ENCODE results near the gene OR10K1. TPM values are rescaled to one million over a fixed set of nuclear protein-coding genes. Genes with fewer than 3 reads are reported as not detected.

The OR10K1 gene
- total and polyA plus RNA-seq, 10 of the 15 experiments (the other 5 are each of a cell fraction or from before 2014, with no cell fraction given): not detected

DNA sequence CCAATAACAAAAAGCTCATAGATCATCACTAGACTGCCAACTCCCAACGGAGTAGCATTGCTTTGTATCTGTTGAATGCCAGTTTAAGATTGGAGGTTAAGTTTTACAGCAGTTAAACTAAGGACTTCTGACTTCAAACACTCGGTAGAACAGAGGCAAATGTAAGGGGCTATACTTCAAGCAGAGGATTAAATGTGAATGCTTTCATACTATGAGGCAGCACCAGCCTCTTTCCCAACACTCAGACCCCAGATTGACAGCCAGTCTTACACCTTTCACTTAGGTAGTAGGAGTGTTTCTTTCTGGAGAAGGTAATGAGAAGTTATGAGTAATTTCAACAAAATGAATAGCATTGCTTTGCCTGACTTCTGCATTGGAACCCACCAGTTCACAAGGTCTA is 33.2 kb downstream of the OR10K1 start (continued):
- TF ChIP-seq, protein P1, sequence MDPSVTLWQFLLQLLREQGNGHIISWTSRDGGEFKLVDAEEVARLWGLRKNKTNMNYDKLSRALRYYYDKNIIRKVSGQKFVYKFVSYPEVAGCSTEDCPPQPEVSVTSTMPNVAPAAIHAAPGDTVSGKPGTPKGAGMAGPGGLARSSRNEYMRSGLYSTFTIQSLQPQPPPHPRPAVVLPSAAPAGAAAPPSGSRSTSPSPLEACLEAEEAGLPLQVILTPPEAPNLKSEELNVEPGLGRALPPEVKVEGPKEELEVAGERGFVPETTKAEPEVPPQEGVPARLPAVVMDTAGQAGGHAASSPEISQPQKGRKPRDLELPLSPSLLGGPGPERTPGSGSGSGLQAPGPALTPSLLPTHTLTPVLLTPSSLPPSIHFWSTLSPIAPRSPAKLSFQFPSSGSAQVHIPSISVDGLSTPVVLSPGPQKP (IDR thresholded peaks at IDR 0.05; ENCODE audit: low read depth, low read length): no peak

DNA sequence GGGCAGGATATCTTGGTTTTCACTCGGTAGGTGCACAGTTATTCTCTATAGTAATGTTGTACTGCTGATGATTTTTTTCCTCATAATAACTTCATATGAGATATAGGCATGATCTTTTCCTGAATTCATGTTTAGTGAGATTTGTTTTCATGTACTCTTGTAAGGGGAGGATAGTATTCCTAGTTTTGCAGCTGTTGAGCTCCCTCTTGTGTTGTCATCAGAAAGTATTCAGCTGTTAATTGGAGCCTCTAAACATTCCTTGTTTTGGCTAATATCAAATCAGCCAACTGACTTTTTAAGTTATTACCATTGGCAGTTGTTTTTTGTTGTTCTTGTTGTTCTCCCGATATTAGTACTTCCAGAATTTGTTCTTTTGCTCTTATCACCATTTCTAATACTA is 34.7 kb downstream of the OR10K1 start:
- TF ChIP-seq SMC3 (IDR thresholded peaks at IDR 0.05; ENCODE audit: borderline replicate concordance, low read length) (peak; percentile 51; the same call in 1 of the 2 replicates), BRCA1 (IDR thresholded peaks at IDR 0.05; ENCODE audit: low read depth, low read length) (no peak), GABPA (IDR thresholded peaks at IDR 0.05; ENCODE audit: low read depth) (no peak), RAD21 (IDR thresholded peaks at IDR 0.05; ENCODE audit: insufficient read depth, low read depth, low read length) (peak; percentile 60)
- TF ChIP-seq, protein P2, sequence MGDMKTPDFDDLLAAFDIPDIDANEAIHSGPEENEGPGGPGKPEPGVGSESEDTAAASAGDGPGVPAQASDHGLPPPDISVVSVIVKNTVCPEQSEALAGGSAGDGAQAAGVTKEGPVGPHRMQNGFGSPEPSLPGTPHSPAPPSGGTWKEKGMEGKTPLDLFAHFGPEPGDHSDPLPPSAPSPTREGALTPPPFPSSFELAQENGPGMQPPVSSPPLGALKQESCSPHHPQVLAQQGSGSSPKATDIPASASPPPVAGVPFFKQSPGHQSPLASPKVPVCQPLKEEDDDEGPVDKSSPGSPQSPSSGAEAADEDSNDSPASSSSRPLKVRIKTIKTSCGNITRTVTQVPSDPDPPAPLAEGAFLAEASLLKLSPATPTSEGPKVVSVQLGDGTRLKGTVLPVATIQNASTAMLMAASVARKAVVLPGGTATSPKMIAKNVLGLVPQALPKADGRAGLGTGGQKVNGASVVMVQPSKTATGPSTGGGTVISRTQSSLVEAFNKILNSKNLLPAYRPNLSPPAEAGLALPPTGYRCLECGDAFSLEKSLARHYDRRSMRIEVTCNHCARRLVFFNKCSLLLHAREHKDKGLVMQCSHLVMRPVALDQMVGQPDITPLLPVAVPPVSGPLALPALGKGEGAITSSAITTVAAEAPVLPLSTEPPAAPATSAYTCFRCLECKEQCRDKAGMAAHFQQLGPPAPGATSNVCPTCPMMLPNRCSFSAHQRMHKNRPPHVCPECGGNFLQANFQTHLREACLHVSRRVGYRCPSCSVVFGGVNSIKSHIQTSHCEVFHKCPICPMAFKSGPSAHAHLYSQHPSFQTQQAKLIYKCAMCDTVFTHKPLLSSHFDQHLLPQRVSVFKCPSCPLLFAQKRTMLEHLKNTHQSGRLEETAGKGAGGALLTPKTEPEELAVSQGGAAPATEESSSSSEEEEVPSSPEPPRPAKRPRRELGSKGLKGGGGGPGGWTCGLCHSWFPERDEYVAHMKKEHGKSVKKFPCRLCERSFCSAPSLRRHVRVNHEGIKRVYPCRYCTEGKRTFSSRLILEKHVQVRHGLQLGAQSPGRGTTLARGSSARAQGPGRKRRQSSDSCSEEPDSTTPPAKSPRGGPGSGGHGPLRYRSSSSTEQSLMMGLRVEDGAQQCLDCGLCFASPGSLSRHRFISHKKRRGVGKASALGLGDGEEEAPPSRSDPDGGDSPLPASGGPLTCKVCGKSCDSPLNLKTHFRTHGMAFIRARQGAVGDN (IDR thresholded peaks at IDR 0.05): no peak
- TF ChIP-seq, protein P3, sequence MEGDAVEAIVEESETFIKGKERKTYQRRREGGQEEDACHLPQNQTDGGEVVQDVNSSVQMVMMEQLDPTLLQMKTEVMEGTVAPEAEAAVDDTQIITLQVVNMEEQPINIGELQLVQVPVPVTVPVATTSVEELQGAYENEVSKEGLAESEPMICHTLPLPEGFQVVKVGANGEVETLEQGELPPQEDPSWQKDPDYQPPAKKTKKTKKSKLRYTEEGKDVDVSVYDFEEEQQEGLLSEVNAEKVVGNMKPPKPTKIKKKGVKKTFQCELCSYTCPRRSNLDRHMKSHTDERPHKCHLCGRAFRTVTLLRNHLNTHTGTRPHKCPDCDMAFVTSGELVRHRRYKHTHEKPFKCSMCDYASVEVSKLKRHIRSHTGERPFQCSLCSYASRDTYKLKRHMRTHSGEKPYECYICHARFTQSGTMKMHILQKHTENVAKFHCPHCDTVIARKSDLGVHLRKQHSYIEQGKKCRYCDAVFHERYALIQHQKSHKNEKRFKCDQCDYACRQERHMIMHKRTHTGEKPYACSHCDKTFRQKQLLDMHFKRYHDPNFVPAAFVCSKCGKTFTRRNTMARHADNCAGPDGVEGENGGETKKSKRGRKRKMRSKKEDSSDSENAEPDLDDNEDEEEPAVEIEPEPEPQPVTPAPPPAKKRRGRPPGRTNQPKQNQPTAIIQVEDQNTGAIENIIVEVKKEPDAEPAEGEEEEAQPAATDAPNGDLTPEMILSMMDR (IDR thresholded peaks at IDR 0.05 in 2 of 3, conservative IDR thresholded peaks at IDR 0.05 in 1 of 3; ENCODE audit: control insufficient read depth in 2 of 3, extremely low read depth in 1 of 3, insufficient read depth in 1 of 3, low read depth in 3 of 3, low read length in 3 of 3): peak; percentile 24 to 47 (median 27); a peak in 4 of 6 replicates
- H3K4me1 ChIP-seq (ENCODE audit: control insufficient read depth, insufficient read depth, low read length): no peaks in the 10 kb centered on the region
- H2AFZ ChIP-seq (ENCODE audit: control insufficient read depth, low read depth, low read length): no peak overlapping the region
- FAIRE-seq (peak; percentile 41), ATAC-seq (peak; percentile 55; the same call in 2 of the 3 replicates), DNase-seq (ENCODE audit: low read depth, low spot score) (no peak)
- H3K27ac ChIP-seq (ENCODE audit: control insufficient read depth, insufficient read depth): no peak overlapping the region
- no peaks in the 10 kb centered on the region for H3K36me3 ChIP-seq (ENCODE audit: control insufficient read depth in 2 of 2, insufficient read depth in 2 of 2, low read length in 1 of 2)
- H4K20me1 ChIP-seq (ENCODE audit: control insufficient read depth, insufficient read depth): no peaks in the 10 kb centered on the region
- RAD21 ChIA-PET (ENCODE audit: unreplicated experiment): interaction anchor here (0.9 to 3.1 kb wide), 9 partner anchors 10 to 504 kb away, joined by 3 to 26 read pairs (median 4); partner anchors contain the start of gene CD1D
- CTCF ChIA-PET: interaction anchor here (0.6 to 7.7 kb wide), 13 partner anchors 9 to 577 kb away, joined by 3 to 64 read pairs (median 3); partner anchors contain the start of gene CD1B
- no peak overlapping the region for H3K9ac ChIP-seq (ENCODE audit: control insufficient read depth, insufficient read depth, low read length)
- 0 out of 4 replicates have a peak, but pooled peaks cover 0 to 3% of the 10 kb centered on the region in 2 experiments for H3K27me3 ChIP-seq (replicated peaks in 1 of 2; ENCODE audit: control insufficient read depth in 2 of 2, insufficient read depth in 2 of 2, low read length in 1 of 2)
- intact Hi-C loops (cut with micrococcal nuclease; ENCODE audit: unreplicated experiment): loop anchor here (1.0 kb wide), 1 partner anchor 293 kb away; no protein-coding TSS in a partner anchor
- H3K4me3 ChIP-seq: no peak overlapping the region
- H3K9me3 ChIP-seq (replicated peaks; ENCODE audit: control insufficient read depth, insufficient read depth, low read length): no peaks in the 10 kb centered on the region
- POLR2A ChIA-PET: no interaction called here
- SMC1A ChIA-PET (ENCODE audit: uncharacterized antibody, unreplicated experiment): interaction anchor here (0.6 to 4.2 kb wide), 12 partner anchors 10 to 574 kb away, joined by 3 to 54 read pairs (median 4); no protein-coding TSS in a partner anchor
- H3K4me2 ChIP-seq (ENCODE audit: control insufficient read depth, insufficient read depth): no peak overlapping the region
- no TSS peak for BruUV-seq (replicated peaks)
- WGBS (ENCODE audit: insufficient coverage, insufficient replicate concordance, low lambda C conversion rate, missing lambda C conversion rate): 63% methylated on average over 2 of the region's 2 CpGs
- in situ Hi-C loops (cut with MboI): no loop called here
- H3K79me2 ChIP-seq (ENCODE audit: control insufficient read depth, insufficient read depth, low read length): no peaks in the 10 kb centered on the region

Data from GM12878 (cell line).